Small intestine (tissue), 7 donors: ENCODE data around the gene QRFPR. TPM values are rescaled to one million over a fixed set of nuclear protein-coding genes. Genes with fewer than 3 reads are reported as not detected.

ENCODE experiments used
- DNase-seq, 2 donors: peaks; one replicate each; pipeline versions ENCODE4 v3.0.0 to v3.0.0-alpha.2; 2013
- FAIRE-seq: peaks from 2 replicates; lab custom pipeline; 2012; peaks lifted over from hg19 to GRCh38; lab: Jason Lieb, UNC
- H3K27ac ChIP-seq, 3 donors: one replicate each; pipeline ENCODE4 v1.5.1; 2013; ENCODE audit warnings: low read length in 2 of 3, mild to moderate bottlenecking in 2 of 3, control low read depth in 1 of 3, inconsistent platforms in 1 of 3, low read depth in 1 of 3, moderate library complexity in 1 of 3
- H3K27me3 ChIP-seq, 3 donors: one replicate each; pipeline ENCODE4 v1.6.1; 2013; ENCODE audit warnings: low read length in 3 of 3, inconsistent platforms in 1 of 3; ENCODE audit not compliant: control insufficient read depth in 3 of 3, insufficient read depth in 3 of 3
- H3K36me3 ChIP-seq, 3 donors: one replicate each; pipeline ENCODE4 v1.6.1; 2013; ENCODE audit warnings: low read length in 3 of 3, inconsistent platforms in 1 of 3, low read depth in 1 of 3, mild to moderate bottlenecking in 1 of 3, moderate library complexity in 1 of 3; ENCODE audit not compliant: control insufficient read depth in 3 of 3, insufficient read depth in 2 of 3
- H3K4me1 ChIP-seq, 3 donors: one replicate each; pipeline ENCODE4 v1.6.1; 2013; ENCODE audit warnings: low read length in 2 of 3, inconsistent platforms in 1 of 3, low read depth in 1 of 3, mild to moderate bottlenecking in 1 of 3, moderate library complexity in 1 of 3; ENCODE audit not compliant: control insufficient read depth in 3 of 3, insufficient read depth in 2 of 3
- H3K4me3 ChIP-seq, 3 donors: one replicate each; pipeline ENCODE4 v1.5.1; 2013; ENCODE audit warnings: low read length in 3 of 3, control low read depth in 1 of 3, inconsistent platforms in 1 of 3, low read depth in 1 of 3, mild to moderate bottlenecking in 1 of 3, moderate library complexity in 1 of 3
- H3K9me3 ChIP-seq, 2 donors: one replicate each; pipeline ENCODE4 v1.6.1; 2013; ENCODE audit warnings: low read depth in 1 of 2, low read length in 1 of 2; ENCODE audit not compliant: control insufficient read depth in 2 of 2, insufficient read depth in 1 of 2
- WGBS, 3 donors: extraction: QIAGEN DNeasy Blood & Tissue Kit; methylation state at CpG; one replicate each; pipeline ENCODE4 v1.1.7; 2013; 5-methylcytosine and 5-hydroxymethylcytosine counted together
- polyA plus RNA-seq, 4 donors: library from polyadenylated mRNA; stranded (reverse) in 3 of 4; unstranded in 1 of 4; fragments of 200-250 nt in 3 of 4; fragments of 120-200 nt in 1 of 4; gene quantifications; one replicate each; pipeline versions ENCODE4 v1.2.1 to v1.2.3, GENCODE V29; 2013
- donor health status: healthy with polysubstance abuse.
- donor health status: control.
- donor health status: control.
- donor health status: Bipolar disorder and iron deficiency.
- donor health status: healthy.

QRFPR gene
- polyA plus RNA-seq, 4 donors: 0.03 to 0.12 TPM; not detected in 2

DNA sequence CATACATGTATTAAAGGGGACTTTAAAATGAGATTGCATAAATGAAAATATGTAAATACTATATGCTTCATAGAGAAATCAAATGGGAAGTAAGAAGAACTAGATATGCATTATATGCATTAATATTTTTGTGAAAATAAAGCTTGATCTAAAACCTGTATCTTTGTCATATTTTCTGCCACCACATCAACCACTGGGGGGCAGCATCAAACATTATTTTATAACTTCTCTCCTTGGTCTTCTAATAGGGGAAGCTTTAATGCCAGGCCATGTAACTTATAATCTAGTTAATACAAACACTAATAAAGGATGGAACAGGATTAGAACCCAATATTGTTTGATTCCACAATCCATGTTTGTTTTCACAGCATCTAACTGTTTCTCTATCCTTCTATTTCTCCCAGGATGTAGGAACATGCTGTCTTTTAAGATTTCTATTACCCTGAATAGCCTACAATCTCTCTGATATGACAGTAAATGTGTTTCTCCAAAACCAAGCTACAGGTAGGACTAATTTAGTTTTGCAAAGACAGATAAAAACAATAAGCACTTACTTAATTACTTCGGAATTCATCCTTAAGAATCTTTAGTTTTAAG is 10.0 kb downstream of the QRFPR start:
- no peaks in the 10 kb centered on the region for H3K4me1 ChIP-seq
- no peak overlapping the region for H3K27ac ChIP-seq
- no peaks in the 10 kb centered on the region for H3K36me3 ChIP-seq
- peak; percentile 91 for FAIRE-seq
- no peak overlapping the region for H3K4me3 ChIP-seq
- H3K9me3 ChIP-seq: no peaks in the 10 kb centered on the region
- 73 to 80% (median 79%) methylated on average over 1 of the region's 1 CpG for WGBS, 3 donors
- peak; percentile 33 to 43 for DNase-seq
- no peaks in the 10 kb centered on the region for H3K27me3 ChIP-seq

DNA sequence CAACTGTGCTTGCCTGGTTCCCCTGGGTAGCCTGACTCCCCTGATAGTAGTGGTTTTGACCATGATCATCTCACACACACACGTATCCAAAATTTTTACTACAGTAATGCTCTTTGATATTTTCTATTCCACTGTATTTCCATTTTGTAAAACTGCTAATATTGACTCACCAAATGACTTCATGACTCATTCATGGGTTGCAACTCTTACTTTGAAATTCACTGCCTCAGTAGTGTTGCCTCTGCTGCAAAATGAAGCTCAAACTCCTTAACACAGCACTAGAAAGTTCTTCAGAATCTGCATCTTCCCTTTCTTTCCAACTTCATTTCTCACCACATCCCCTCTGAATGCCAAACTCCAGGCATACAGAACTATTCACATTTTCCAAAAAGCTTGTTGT is 20.3 kb downstream of the QRFPR start:
- H3K36me3 ChIP-seq: no peaks in the 10 kb centered on the region
- no peak overlapping the region for H3K4me3 ChIP-seq
- 73 to 76% (median 76%) methylated on average over 1 of the region's 1 CpG for WGBS, 3 donors
- H3K9me3 ChIP-seq: no peaks in the 10 kb centered on the region
- H3K27ac ChIP-seq: no peak overlapping the region
- DNase-seq (no peak), FAIRE-seq (no peak)
- no peaks in the 10 kb centered on the region for H3K4me1 ChIP-seq
- no peaks in the 10 kb centered on the region for H3K27me3 ChIP-seq

DNA sequence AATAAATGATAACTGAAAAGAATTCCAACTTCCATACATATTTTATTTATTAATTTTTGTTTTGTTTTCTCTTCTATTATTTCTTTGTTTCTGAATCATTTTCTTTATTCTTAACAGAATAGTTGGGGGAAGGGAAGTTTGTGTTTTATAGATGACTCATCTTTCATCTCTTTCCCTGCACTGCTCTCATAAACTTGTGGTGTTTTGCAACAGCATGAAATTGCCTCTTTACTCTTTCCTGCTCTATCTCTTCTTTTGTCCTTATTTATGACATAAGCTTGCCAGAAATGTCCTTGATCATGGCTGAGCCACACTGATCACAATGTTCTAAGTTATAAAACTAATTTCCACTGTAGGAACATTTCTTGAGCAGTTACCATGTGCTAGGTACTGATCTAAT is 22.3 kb downstream of the QRFPR start:
- Histone ChIP-seq H3K9me3 (no peaks in the 10 kb centered on the region), H3K27me3 (no peaks in the 10 kb centered on the region), H3K36me3 (no peaks in the 10 kb centered on the region), H3K4me1 (no peaks in the 10 kb centered on the region), H3K4me3 (no peak overlapping the region), H3K27ac (no peak overlapping the region)
- FAIRE-seq (no peak), DNase-seq (no peak)

DNA sequence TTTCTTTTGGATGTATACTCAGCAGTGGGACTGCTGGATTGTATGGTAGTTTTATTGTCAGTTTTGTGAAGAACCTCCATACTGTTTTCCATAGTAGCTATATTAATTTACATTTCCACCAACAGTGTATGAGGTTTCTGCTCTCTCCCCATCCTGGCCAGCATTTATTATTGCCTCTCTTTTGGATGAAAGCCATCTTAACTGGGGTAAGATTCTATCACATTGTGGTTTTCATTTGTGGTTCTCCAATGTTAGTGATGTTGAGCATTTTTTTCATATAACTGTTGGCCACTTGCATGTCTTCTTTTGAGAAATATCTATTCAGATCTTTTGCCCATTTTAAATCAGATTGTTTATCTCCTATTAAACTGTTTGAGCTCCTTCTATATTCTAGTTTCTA is 27.6 kb downstream of the QRFPR start:
- Histone ChIP-seq H3K36me3 (no peaks in the 10 kb centered on the region), H3K9me3 (no peaks in the 10 kb centered on the region), H3K4me1 (no peaks in the 10 kb centered on the region), H3K4me3 (no peak overlapping the region), H3K27me3 (no peaks in the 10 kb centered on the region), H3K27ac (no peak overlapping the region)
- no peak for DNase-seq
- no peak for FAIRE-seq

DNA sequence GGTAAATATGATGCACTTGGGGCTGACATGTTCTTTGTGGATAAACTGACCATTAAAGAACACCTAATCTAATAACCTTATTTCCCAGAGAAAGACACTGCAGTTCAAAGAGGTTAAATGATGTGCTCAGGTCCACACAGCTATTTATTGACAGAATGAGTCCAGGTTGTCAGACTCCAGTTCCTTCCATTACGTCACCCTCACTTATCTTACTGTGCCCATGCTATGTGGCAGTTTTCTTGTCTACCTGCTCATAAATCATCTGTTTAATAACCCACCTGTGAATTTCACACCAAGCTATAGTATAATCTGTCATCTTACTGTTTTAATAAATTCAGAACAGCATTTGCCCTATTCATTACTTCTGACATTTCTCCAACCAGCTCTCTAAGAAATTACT is 36.7 kb downstream of the QRFPR start:
- no peak overlapping the region for H3K4me3 ChIP-seq
- DNase-seq (peak in 1 of 2 donors; percentile 47), FAIRE-seq (no peak)
- no peaks in the 10 kb centered on the region for H3K4me1 ChIP-seq
- 7 to 59% (median 37%) methylated on average over 1 of the region's 1 CpG for WGBS, 3 donors
- H3K27me3 ChIP-seq: no peaks in the 10 kb centered on the region
- no peaks in the 10 kb centered on the region for H3K36me3 ChIP-seq
- no peak overlapping the region for H3K27ac ChIP-seq
- no peaks in the 10 kb centered on the region for H3K9me3 ChIP-seq

DNA sequence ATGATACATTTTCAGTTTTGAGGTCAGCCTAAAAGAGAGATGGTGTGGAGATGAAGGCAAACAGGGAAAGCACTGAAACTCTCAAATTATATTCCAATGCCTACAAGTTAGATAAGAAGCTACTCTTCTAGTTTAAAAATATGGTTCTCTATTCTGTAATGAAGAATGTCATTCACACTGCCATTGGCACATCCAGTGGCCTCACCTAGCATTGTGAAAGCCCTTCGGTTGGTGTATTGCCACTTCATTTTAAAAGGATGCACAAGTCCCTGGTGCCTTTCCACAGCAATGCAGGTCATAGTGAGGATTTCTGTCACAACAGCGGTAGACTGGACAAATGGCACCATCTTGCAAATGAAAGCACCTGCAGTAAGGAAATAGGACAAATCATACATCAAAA is 40.6 kb downstream of the QRFPR start:
- H3K4me3 ChIP-seq: no peak overlapping the region
- no peak for DNase-seq
- no peaks in the 10 kb centered on the region for H3K27me3 ChIP-seq
- H3K36me3 ChIP-seq: no peaks in the 10 kb centered on the region
- no peaks in the 10 kb centered on the region for H3K4me1 ChIP-seq
- no peaks in the 10 kb centered on the region for H3K9me3 ChIP-seq
- WGBS, 3 donors: 89 to 96% (median 96%) methylated on average over 2 of the region's 2 CpGs
- no peak for FAIRE-seq
- H3K27ac ChIP-seq: no peak overlapping the region

DNA sequence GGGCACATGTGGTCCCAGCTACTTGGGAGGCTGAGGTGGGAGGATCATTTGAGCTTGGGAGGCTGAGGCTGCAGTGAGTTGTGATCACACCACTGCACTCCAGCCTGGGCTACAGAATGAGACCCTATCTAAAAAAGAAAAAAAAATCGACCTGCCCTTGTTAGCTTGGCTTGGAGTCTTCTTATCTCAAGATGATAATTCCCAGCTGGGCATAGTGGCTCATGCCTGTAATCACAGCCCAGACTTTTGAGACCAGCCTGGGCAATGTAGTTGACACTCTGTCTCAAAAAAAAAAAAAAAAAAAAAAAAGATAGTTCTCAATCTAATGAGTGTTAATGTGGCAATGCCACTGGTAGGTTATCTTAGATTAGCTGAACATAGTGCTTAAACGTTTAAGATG is 41.0 kb downstream of the QRFPR start:
- no peaks in the 10 kb centered on the region for H3K36me3 ChIP-seq
- FAIRE-seq (no peak), DNase-seq (no peak)
- H3K4me3 ChIP-seq: no peak overlapping the region
- no peaks in the 10 kb centered on the region for H3K27me3 ChIP-seq
- no peaks in the 10 kb centered on the region for H3K4me1 ChIP-seq
- H3K9me3 ChIP-seq: no peaks in the 10 kb centered on the region
- WGBS, 3 donors: 29 to 54% (median 33%) methylated on average over 2 of the region's 2 CpGs
- H3K27ac ChIP-seq: no peak overlapping the region

DNA sequence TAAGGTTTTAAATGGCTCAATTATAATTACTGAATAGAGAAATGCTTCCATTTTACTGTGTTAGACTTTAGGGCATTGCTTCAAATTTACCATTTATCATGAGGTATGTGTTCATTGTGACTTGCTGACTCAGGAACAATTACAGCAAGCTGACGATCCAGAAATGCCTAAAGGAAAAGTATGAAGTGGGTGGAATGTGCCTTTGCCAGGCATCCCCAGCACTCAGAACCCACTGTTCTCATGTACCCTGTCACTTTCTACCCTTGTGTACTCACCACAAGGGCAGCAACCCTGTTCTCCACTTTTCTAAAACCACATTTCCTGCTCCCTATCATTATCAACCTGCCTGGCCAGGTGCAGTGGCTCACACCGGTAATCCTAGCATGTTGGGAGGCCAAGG is 41.5 kb downstream of the QRFPR start:
- Histone ChIP-seq H3K27ac (no peak overlapping the region), H3K4me1 (no peaks in the 10 kb centered on the region), H3K27me3 (no peaks in the 10 kb centered on the region), H3K4me3 (no peak overlapping the region), H3K36me3 (no peaks in the 10 kb centered on the region), H3K9me3 (no peaks in the 10 kb centered on the region)
- DNase-seq: no peak
- no peak for FAIRE-seq
- 43 to 58% (median 53%) methylated on average over 2 of the region's 2 CpGs for WGBS, 3 donors

DNA sequence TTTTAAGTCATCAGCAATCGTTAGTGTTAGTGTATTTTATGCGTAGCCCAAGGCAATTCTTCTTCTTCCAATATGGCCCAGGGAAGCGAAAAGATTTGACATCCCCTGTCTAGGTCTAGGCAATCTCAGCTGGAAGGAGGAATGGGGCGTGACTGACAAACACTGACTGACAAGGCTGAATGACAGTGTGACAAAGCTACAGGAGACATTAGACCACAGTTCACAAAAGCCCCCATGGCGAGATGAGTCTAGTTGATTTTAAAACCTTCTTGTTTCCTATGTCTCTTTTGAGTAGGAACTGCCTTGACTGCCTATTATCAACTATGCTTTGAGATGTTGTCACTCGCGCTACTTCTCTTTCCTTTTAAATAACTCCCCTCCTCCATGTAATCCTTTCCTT is 42.3 kb downstream of the QRFPR start:
- DNase-seq (no peak), FAIRE-seq (no peak)
- Histone ChIP-seq H3K27ac (no peak overlapping the region), H3K4me1 (no peaks in the 10 kb centered on the region), H3K36me3 (no peaks in the 10 kb centered on the region), H3K27me3 (no peaks in the 10 kb centered on the region), H3K4me3 (no peak overlapping the region), H3K9me3 (no peaks in the 10 kb centered on the region)
- 81 to 90% (median 83%) methylated on average over 7 of the region's 7 CpGs for WGBS, 3 donors
